Liver (tissue), 9 donors: ENCODE data around the gene NEK8. TPM values are rescaled to one million over a fixed set of nuclear protein-coding genes. Genes with fewer than 3 reads are reported as not detected.

Experiments used
- DNase-seq: peaks from one replicate; pipeline ENCODE4 v3.0.0-alpha.2; 2017; ENCODE audit warnings: low spot score
- H3K27ac ChIP-seq, 2 donors: one replicate each; pipeline ENCODE4 v1.7.0; 2013; ENCODE audit warnings: inconsistent platforms in 2 of 2, low read length in 2 of 2, control low read depth in 1 of 2, low read depth in 1 of 2, mild to moderate bottlenecking in 1 of 2
- H3K27me3 ChIP-seq, 4 donors: one replicate each; pipeline versions ENCODE4 v1.6.1 to v1.7.0; 2013; ENCODE audit warnings: low read length in 3 of 4, inconsistent platforms in 1 of 4, mild to moderate bottlenecking in 1 of 4, moderate library complexity in 1 of 4; ENCODE audit not compliant: control insufficient read depth in 4 of 4, insufficient read depth in 4 of 4
- H3K36me3 ChIP-seq, 4 donors: one replicate each; pipeline versions ENCODE4 v1.6.1 to v1.7.0; 2013; ENCODE audit warnings: low read length in 3 of 4, mild to moderate bottlenecking in 3 of 4, low read depth in 1 of 4, moderate library complexity in 1 of 4; ENCODE audit not compliant: control insufficient read depth in 4 of 4, insufficient read depth in 3 of 4
- H3K4me1 ChIP-seq, 4 donors: one replicate each; pipeline versions ENCODE4 v1.6.1 to v1.7.0; 2013; ENCODE audit warnings: low read length in 3 of 4, mild to moderate bottlenecking in 3 of 4, moderate library complexity in 1 of 4; ENCODE audit not compliant: control insufficient read depth in 4 of 4, insufficient read depth in 4 of 4
- H3K4me3 ChIP-seq, 3 donors: one replicate each; pipeline versions ENCODE4 v1.6.1 to v1.7.0; 2013; ENCODE audit warnings: low read length in 3 of 3, control low read depth in 1 of 3, low read depth in 1 of 3, mild to moderate bottlenecking in 1 of 3
- H3K9ac ChIP-seq, 2 donors: one replicate each; pipeline ENCODE4 v1.7.0; 2013; ENCODE audit warnings: low read length in 2 of 2, mild to moderate bottlenecking in 2 of 2, moderate library complexity in 2 of 2, control low read depth in 1 of 2, low read depth in 1 of 2
- H3K9me3 ChIP-seq, 4 donors: one replicate each; pipeline versions ENCODE4 v1.6.1 to v1.7.0; 2013; ENCODE audit warnings: low read length in 3 of 4; ENCODE audit not compliant: control insufficient read depth in 4 of 4
- ATF3 ChIP-seq: IDR thresholded peaks from 2 replicates; pipeline ENCODE4 v1.6.1; 2016; ENCODE audit warnings: antibody characterized with exemption
- CTCF ChIP-seq: fragments of 150-350 bp; IDR thresholded peaks from 2 replicates; pipeline ENCODE4 v1.5.1; 2017; ENCODE audit warnings: improper control_type of control experiment, low read depth, low read length; ENCODE audit not compliant: missing input control
- EGR1 ChIP-seq, 2 donors: IDR thresholded peaks; 2 replicates each; pipeline ENCODE4 v1.6.1; 2016 to 2018; ENCODE audit warnings: antibody characterized with exemption in 2 of 2, low read depth in 2 of 2
- FOXA1 ChIP-seq: IDR thresholded peaks from 2 replicates; pipeline ENCODE4 v1.6.1; 2016; ENCODE audit warnings: antibody characterized with exemption
- HNF4A ChIP-seq, 2 donors: conservative IDR thresholded peaks; 2 replicates each; pipeline ENCODE4 v1.6.1; 2016; ENCODE audit warnings: antibody characterized with exemption in 2 of 2, mild to moderate bottlenecking in 2 of 2
- HNF4G ChIP-seq: IDR thresholded peaks from 2 replicates; pipeline ENCODE4 v1.6.1; 2016; ENCODE audit warnings: antibody characterized with exemption
- MAX ChIP-seq: IDR thresholded peaks from 2 replicates; pipeline ENCODE4 v1.6.1; 2016; ENCODE audit warnings: antibody characterized with exemption
- NR2F2 ChIP-seq: IDR thresholded peaks from 2 replicates; pipeline ENCODE4 v1.6.1; 2016; ENCODE audit warnings: antibody characterized with exemption
- RAD21 ChIP-seq, 2 donors: IDR thresholded peaks; 2 replicates each; pipeline ENCODE4 v1.6.1; 2016; ENCODE audit warnings: antibody characterized with exemption in 2 of 2, mild to moderate bottlenecking in 2 of 2
- REST ChIP-seq: IDR thresholded peaks from 2 replicates; pipeline ENCODE4 v1.6.1; 2016; ENCODE audit warnings: antibody characterized with exemption, mild to moderate bottlenecking
- RXRA ChIP-seq, 2 donors: IDR thresholded peaks; 2 replicates each; pipeline ENCODE4 v1.6.1; 2017 to 2018; ENCODE audit warnings: antibody characterized with exemption in 2 of 2, mild to moderate bottlenecking in 1 of 2
- SP1 ChIP-seq: IDR thresholded peaks from 2 replicates; pipeline ENCODE4 v1.6.1; 2018; ENCODE audit warnings: antibody characterized with exemption, mild to moderate bottlenecking
- YY1 ChIP-seq: IDR thresholded peaks from 2 replicates; pipeline ENCODE4 v1.6.1; 2016; ENCODE audit warnings: antibody characterized with exemption, mild to moderate bottlenecking
- ZBTB33 ChIP-seq: IDR thresholded peaks from 2 replicates; pipeline ENCODE4 v1.6.1; 2016; ENCODE audit warnings: antibody characterized with exemption
- WGBS: extraction: QIAGEN DNeasy Blood & Tissue Kit; methylation state at CpG from one replicate; pipeline ENCODE4 v1.1.7; 2013; 5-methylcytosine and 5-hydroxymethylcytosine counted together
- polyA plus RNA-seq, 2 donors: library from polyadenylated mRNA; stranded (reverse) in 1 of 2; unstranded in 1 of 2; fragments of 200-250 nt in 1 of 2; fragments of >200 nt in 1 of 2; fragmentation: Nextera tagmentation in 1 of 2; extraction: Ambion mirVana in 1 of 2; gene quantifications; one replicate each; pipeline versions ENCODE4 v1.2.1 to v1.2.3, GENCODE V29; 2013 to 2015
- total RNA-seq, 2 donors: library from RNA; depleted of rRNA; stranded (reverse); fragments of >200 nt; gene quantifications; one replicate each; pipeline ENCODE4 v1.2.3, GENCODE V29; 2014
- donor health status: healthy.
- donor health status: healthy.
- donor health status: healthy.
- donor health status: healthy.
- donor health status: healthy.

NEK8 gene
- total and polyA plus RNA-seq, 4 donors = 1.7 to 7.8 (median 4.5) TPM

GRCh38 chr17:28700830-28701492, 27.6 kb upstream of the NEK8 start (continued):
- TF ChIP-seq REST = no peak
- TF ChIP-seq NR2F2 = no peak
- no peak for TF ChIP-seq ATF3

GRCh38 chr17:28702026-28702751, 26.4 kb upstream of the NEK8 start:
- Histone ChIP-seq H3K4me3 (no peak overlapping the region), H3K27ac (no peak overlapping the region), H3K27me3 (no peaks in the 10 kb centered on the region), H3K9me3 (no peaks in the 10 kb centered on the region), H3K4me1 (peaks cover 4 to 16% (median 15%) of the 10 kb centered on the region in 4 donors), H3K36me3 (peaks cover 17 to 73% (median 46%) of the 10 kb centered on the region in 4 donors), H3K9ac (no peak overlapping the region)
- TF ChIP-seq NR2F2 (no peak), CTCF (no peak), REST (no peak), ATF3 (no peak), FOXA1 (no peak), RAD21 (IDR thresholded peaks at IDR 0.05) (no peak), ZBTB33 (no peak), YY1 (no peak), RXRA (IDR thresholded peaks at IDR 0.05) (peak in 1 of 2 donors; percentile 17), MAX (no peak), EGR1 (IDR thresholded peaks at IDR 0.05; ENCODE audit: low read depth in 2 of 2) (no peak), HNF4G (no peak), SP1 (peak; percentile 24), HNF4A (conservative IDR thresholded peaks at IDR 0.05) (peak in 1 of 2 donors; percentile 36)
- WGBS = 68% methylated on average over 10 of the region's 10 CpGs
- no peak for DNase-seq
